WTC11 (cell line): ENCODE results near the gene POLG.

Experiments used
- CREB1 ChIP-seq: sonication (generic); formaldehyde crosslinking; IDR thresholded peaks from 2 replicates; pipeline ENCODE4 v1.8.0; 2023; ENCODE audit warnings: mild to moderate bottlenecking, missing genetic modification reagents
- FOXK1 ChIP-seq: sonication (generic); formaldehyde crosslinking; IDR thresholded peaks from 2 replicates; pipeline ENCODE4 v1.8.0; 2022; ENCODE audit warnings: mild to moderate bottlenecking, moderate library complexity, missing genetic modification reagents
- IRF2 ChIP-seq: sonication (generic); formaldehyde crosslinking; IDR thresholded peaks from 2 replicates; pipeline ENCODE4 v1.8.0; 2022; ENCODE audit warnings: low read depth, missing genetic modification reagents, borderline replicate concordance
- RELA ChIP-seq: sonication (generic); formaldehyde crosslinking; IDR thresholded peaks from 2 replicates; pipeline ENCODE4 v1.8.1; 2022; ENCODE audit warnings: missing genetic modification reagents, mild to moderate bottlenecking, borderline replicate concordance
- SMAD3 ChIP-seq: sonication (generic); formaldehyde crosslinking; IDR thresholded peaks from 2 replicates; pipeline ENCODE4 v1.8.0; 2022; ENCODE audit warnings: missing genetic modification reagents, mild to moderate bottlenecking, borderline replicate concordance
- TEAD4 ChIP-seq: sonication (generic); formaldehyde crosslinking; IDR thresholded peaks from 2 replicates; pipeline ENCODE4 v1.8.0; 2022; ENCODE audit warnings: mild to moderate bottlenecking, missing genetic modification reagents
- TP53 ChIP-seq: sonication (generic); formaldehyde crosslinking; IDR thresholded peaks from 2 replicates; pipeline ENCODE4 v1.8.1; 2023; ENCODE audit warnings: mild to moderate bottlenecking, missing genetic modification reagents
- ZNF121 ChIP-seq: sonication (generic); formaldehyde crosslinking; IDR thresholded peaks from 2 replicates; pipeline ENCODE4 v1.8.0; 2023; ENCODE audit warnings: missing genetic modification reagents
- TF ChIP-seq, protein P1 (sequence below): sonication (generic); formaldehyde crosslinking; IDR thresholded peaks from 2 replicates; pipeline ENCODE4 v1.8.1; 2023; ENCODE audit warnings: mild to moderate bottlenecking, missing genetic modification reagents
- TF ChIP-seq, protein P2 (sequence below): fragments of 200-600 bp; IDR thresholded peaks from 2 replicates; pipeline ENCODE4 v1.8.0; 2022; ENCODE audit warnings: antibody characterized with exemption
- TF ChIP-seq, protein P3 (sequence below): sonication (generic); formaldehyde crosslinking; IDR thresholded peaks from 2 replicates; pipeline ENCODE4 v1.8.1; 2022; ENCODE audit warnings: low read depth, mild to moderate bottlenecking, moderate library complexity, missing genetic modification reagents, borderline replicate concordance
- TF ChIP-seq, protein P4 (sequence below): sonication (generic); formaldehyde crosslinking; IDR thresholded peaks from 2 replicates; pipeline ENCODE4 v1.8.1; 2023; ENCODE audit warnings: mild to moderate bottlenecking, missing genetic modification reagents, moderate library complexity

DNA sequence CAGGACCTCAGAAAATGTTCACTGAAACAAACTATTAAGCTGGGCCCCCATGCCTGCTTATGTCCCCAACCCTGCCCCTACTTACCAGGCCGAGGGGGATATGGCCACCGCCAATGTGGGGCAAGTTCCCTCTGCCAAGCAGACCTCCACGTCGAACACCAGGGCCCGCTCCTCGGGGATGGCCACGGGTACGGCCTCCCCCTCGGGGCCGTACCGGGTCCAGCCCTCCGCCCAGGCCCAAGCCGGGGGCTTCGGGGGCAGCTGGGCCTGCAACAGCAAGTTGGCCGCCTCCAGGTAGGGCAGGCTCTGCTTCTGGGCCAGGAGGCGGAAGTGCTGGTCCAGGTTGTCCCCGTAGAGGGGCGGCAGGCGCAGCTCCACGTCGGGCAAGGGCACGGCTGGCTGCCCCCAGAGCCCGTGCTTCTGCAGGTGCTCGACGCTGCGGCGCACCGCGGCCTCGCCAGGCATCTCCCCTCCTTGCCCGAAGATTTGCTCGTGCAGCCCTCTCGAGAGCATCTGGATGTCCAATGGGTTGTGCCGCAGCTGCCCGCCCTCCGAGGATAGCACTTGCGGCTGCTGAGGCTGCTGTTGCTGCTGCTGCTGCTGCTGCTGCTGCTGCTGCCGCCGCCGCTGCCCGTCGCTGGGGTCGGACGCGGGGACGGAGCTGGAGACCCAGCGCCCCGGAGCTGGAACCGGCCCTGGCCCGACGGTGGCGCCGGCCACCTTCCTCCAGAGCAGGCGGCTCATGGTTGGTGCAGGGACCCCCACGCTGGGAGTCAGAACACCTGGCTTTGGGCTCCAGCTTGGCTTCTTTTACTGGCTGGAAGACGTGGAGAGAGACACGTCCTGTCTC is 1.4 kb downstream of the POLG start:
- TF ChIP-seq, protein P1, sequence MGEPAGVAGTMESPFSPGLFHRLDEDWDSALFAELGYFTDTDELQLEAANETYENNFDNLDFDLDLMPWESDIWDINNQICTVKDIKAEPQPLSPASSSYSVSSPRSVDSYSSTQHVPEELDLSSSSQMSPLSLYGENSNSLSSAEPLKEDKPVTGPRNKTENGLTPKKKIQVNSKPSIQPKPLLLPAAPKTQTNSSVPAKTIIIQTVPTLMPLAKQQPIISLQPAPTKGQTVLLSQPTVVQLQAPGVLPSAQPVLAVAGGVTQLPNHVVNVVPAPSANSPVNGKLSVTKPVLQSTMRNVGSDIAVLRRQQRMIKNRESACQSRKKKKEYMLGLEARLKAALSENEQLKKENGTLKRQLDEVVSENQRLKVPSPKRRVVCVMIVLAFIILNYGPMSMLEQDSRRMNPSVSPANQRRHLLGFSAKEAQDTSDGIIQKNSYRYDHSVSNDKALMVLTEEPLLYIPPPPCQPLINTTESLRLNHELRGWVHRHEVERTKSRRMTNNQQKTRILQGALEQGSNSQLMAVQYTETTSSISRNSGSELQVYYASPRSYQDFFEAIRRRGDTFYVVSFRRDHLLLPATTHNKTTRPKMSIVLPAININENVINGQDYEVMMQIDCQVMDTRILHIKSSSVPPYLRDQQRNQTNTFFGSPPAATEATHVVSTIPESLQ (CRISPR knock-in tag), result no peak
- TF ChIP-seq IRF2 (CRISPR knock-in tag), result no peak
- TF ChIP-seq, protein P2, sequence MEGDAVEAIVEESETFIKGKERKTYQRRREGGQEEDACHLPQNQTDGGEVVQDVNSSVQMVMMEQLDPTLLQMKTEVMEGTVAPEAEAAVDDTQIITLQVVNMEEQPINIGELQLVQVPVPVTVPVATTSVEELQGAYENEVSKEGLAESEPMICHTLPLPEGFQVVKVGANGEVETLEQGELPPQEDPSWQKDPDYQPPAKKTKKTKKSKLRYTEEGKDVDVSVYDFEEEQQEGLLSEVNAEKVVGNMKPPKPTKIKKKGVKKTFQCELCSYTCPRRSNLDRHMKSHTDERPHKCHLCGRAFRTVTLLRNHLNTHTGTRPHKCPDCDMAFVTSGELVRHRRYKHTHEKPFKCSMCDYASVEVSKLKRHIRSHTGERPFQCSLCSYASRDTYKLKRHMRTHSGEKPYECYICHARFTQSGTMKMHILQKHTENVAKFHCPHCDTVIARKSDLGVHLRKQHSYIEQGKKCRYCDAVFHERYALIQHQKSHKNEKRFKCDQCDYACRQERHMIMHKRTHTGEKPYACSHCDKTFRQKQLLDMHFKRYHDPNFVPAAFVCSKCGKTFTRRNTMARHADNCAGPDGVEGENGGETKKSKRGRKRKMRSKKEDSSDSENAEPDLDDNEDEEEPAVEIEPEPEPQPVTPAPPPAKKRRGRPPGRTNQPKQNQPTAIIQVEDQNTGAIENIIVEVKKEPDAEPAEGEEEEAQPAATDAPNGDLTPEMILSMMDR, result no peak
- TF ChIP-seq FOXK1, result no peak
- TF ChIP-seq, protein P3, sequence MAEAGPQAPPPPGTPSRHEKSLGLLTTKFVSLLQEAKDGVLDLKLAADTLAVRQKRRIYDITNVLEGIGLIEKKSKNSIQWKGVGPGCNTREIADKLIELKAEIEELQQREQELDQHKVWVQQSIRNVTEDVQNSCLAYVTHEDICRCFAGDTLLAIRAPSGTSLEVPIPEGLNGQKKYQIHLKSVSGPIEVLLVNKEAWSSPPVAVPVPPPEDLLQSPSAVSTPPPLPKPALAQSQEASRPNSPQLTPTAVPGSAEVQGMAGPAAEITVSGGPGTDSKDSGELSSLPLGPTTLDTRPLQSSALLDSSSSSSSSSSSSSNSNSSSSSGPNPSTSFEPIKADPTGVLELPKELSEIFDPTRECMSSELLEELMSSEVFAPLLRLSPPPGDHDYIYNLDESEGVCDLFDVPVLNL (CRISPR knock-in tag), result no peak
- no peak for TF ChIP-seq TEAD4 (CRISPR knock-in tag)
- no peak for TF ChIP-seq CREB1 (CRISPR knock-in tag)
- no peak for TF ChIP-seq TP53 (CRISPR knock-in tag)
- TF ChIP-seq, protein P4, sequence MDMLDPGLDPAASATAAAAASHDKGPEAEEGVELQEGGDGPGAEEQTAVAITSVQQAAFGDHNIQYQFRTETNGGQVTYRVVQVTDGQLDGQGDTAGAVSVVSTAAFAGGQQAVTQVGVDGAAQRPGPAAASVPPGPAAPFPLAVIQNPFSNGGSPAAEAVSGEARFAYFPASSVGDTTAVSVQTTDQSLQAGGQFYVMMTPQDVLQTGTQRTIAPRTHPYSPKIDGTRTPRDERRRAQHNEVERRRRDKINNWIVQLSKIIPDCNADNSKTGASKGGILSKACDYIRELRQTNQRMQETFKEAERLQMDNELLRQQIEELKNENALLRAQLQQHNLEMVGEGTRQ (CRISPR knock-in tag), result no peak
- TF ChIP-seq ZNF121 (CRISPR knock-in tag), result no peak
- TF ChIP-seq SMAD3 (CRISPR knock-in tag), result no peak
- no peak for TF ChIP-seq RELA (CRISPR knock-in tag)
